HepG2 (cell line): ENCODE measurements around the gene TM6SF1. TPM values are rescaled to one million over a fixed set of nuclear protein-coding genes. Genes with fewer than 3 reads are reported as not detected.
"Not testable (repeated sequence)": the region's sequence is repeated elsewhere in the genome, so short reads cannot be mapped to it uniquely, and the experiment has no call there.

ENCODE experiments used
- ATAC-seq: fragments of 200-7000 bp; cut with Tn5 transposase; 3 replicates; pipeline ENCODE4 v1.9.1; 2020; ENCODE audit warnings: mild to moderate bottlenecking, moderate library complexity
- BruUV-seq: library from RNA; stranded (reverse); fragments of 400-500 nt; replicated peaks from 2 replicates; lab custom pipeline; 2021; lab: Mats Ljungman, UMichigan
- CTCF ChIA-PET: fragments of 300-600 bp; formaldehyde crosslinking; extraction: SDS; loops from one replicate; lab custom pipeline; 2021; ENCODE audit warnings: low total read pairs, inconsistent platforms, low intra/inter-chr PET ratio; lab: Yijun Ruan, JAX
- POLR2A ChIA-PET: fragments of 350-600 bp; sonication (Branson Sonifier 250); formaldehyde crosslinking; loops from one replicate; lab custom pipeline; 2020; ENCODE audit warnings: antibody characterized with exemption, inconsistent platforms; lab: Yijun Ruan, JAX
- DNase-seq: peaks from one replicate; pipeline ENCODE4 v3.0.0-alpha.2; 2015; ENCODE audit warnings: low spot score
- FAIRE-seq: peaks from 3 replicates; lab custom pipeline; 2011; peaks lifted over from hg19 to GRCh38; lab: Jason Lieb, UNC
- H2AFZ ChIP-seq: one replicate; pipeline ENCODE4 v1.6.1; 2011; ENCODE audit warnings: low read length, inconsistent platforms
- H3K27ac ChIP-seq: fragments of 300-600 bp; 3 replicates; pipeline ENCODE4 v1.8.0; 2011; ENCODE audit warnings: mixed run types, mild to moderate bottlenecking, mixed read lengths, low read length, inconsistent platforms; ENCODE audit not compliant: insufficient read depth; ENCODE audit errors: extremely low read length
- H3K27me3 ChIP-seq, 2 experiments: fragments of 200-600 bp in 1 of 2; 2 replicates in 1 of 2; 3 replicates in 1 of 2; pipeline versions ENCODE4 v1.6.0 to v1.8.0; 2011; ENCODE audit warnings: low read length in 2 of 2, mild to moderate bottlenecking in 2 of 2, moderate library complexity in 2 of 2, inconsistent platforms in 1 of 2; ENCODE audit not compliant: insufficient read depth in 2 of 2, control insufficient read depth in 1 of 2
- H3K36me3 ChIP-seq, 2 experiments: fragments of 200-600 bp in 1 of 2; replicated peaks in 1 of 2; 2 replicates in 1 of 2; 3 replicates in 1 of 2; pipeline versions ENCODE4 v1.5.1 to v1.8.0; 2011; ENCODE audit warnings: low read length in 2 of 2, inconsistent platforms in 1 of 2; ENCODE audit not compliant: insufficient read depth in 2 of 2, control insufficient read depth in 1 of 2
- H3K4me1 ChIP-seq: 2 replicates; pipeline ENCODE4 v1.5.1; 2012; ENCODE audit warnings: low read length, inconsistent platforms; ENCODE audit not compliant: insufficient read depth
- H3K4me2 ChIP-seq: 2 replicates; pipeline ENCODE4 v1.6.0; 2011; ENCODE audit warnings: low read depth, low read length, inconsistent platforms
- H3K4me3 ChIP-seq, 3 experiments: fragments of 200-600 bp in 1 of 3; sonication (generic), shearing (Covaris generic) in 1 of 3; replicated peaks in 1 of 3; 2 replicates each; pipeline ENCODE4 v1.5.1; 2011 to 2016; ENCODE audit warnings: low read length in 3 of 3, inconsistent platforms in 2 of 3, low read depth in 2 of 3, mild to moderate bottlenecking in 2 of 3, control low read depth in 1 of 3, mixed read lengths in 1 of 3; ENCODE audit not compliant: insufficient read depth in 1 of 3
- H3K79me2 ChIP-seq: one replicate; pipeline ENCODE4 v1.6.1; 2011; ENCODE audit warnings: low read length, inconsistent platforms; ENCODE audit not compliant: insufficient read depth
- H3K9ac ChIP-seq: 2 replicates; pipeline ENCODE4 v1.6.0; 2011; ENCODE audit warnings: mild to moderate bottlenecking, low read depth, low read length, inconsistent platforms; ENCODE audit not compliant: insufficient read depth
- H3K9me3 ChIP-seq: 2 replicates; pipeline ENCODE4 v1.5.1; 2012; ENCODE audit warnings: mild to moderate bottlenecking, low read length
- H4K20me1 ChIP-seq: 2 replicates; pipeline ENCODE4 v1.6.0; 2011; ENCODE audit warnings: inconsistent platforms, mild to moderate bottlenecking, low read length, moderate library complexity; ENCODE audit not compliant: insufficient read depth
- NFYB ChIP-seq: sonication (generic); formaldehyde crosslinking; IDR thresholded peaks from 2 replicates; pipeline ENCODE4 v1.4.0; 2020; ENCODE audit warnings: missing genetic modification reagents
- WGBS: methylation state at CpG from one replicate; pipeline ENCODE4 v1.1.6; 2017; ENCODE audit warnings: low lambda C conversion rate; 5-methylcytosine and 5-hydroxymethylcytosine counted together
- in situ Hi-C: cut with HindIII; loops from 2 replicates; pipeline ENCODE4 v1.10.0; 2017; ENCODE audit warnings: low pct_unique_long_range_greater_than_20kb; ENCODE audit not compliant: extremely low pct_ligation_motif_present
- intact Hi-C: fragments of 100-400 bp; cut with micrococcal nuclease; formaldehyde crosslinking; loops from one replicate; pipeline ENCODE4 v1.10.0; 2022; ENCODE audit not compliant: unreplicated experiment
- polyA plus RNA-seq, 8 experiments: library from polyadenylated mRNA; depleted of rRNA in 3 of 8; stranded (reverse) in 7 of 8; unstranded in 1 of 8; fragments of >200 nt; fragmentation: Illumina TruSeq in 4 of 8; extraction: Trizol in 4 of 8; gene quantifications; 2 replicates each; pipeline versions ENCODE4 v1.2.1 to v1.2.3, GENCODE V29; 2011 to 2016; ENCODE audit warnings: low read depth in 4 of 8, missing spikeins in 1 of 8, mixed read lengths in 1 of 8; ENCODE audit not compliant: insufficient read depth in 1 of 8
- total RNA-seq, 5 experiments: library from RNA; depleted of rRNA; stranded (reverse); fragments of >200 nt; fragmentation: Illumina TruSeq; extraction: Trizol; gene quantifications; 2 replicates each; pipeline ENCODE4 v1.2.3, GENCODE V29; 2016; ENCODE audit warnings: low read depth in 1 of 5

Gene TM6SF1
- total and polyA plus RNA-seq, 2 of the 13 experiments (the other 11 are each of a cell fraction or from before 2014, with no cell fraction given), result not detected

- H3K4me3 ChIP-seq, result no peak overlapping the region
- FAIRE-seq (no peak), ATAC-seq (no peak), DNase-seq (no peak)
- no peaks in the 10 kb centered on the region for H3K79me2 ChIP-seq
- POLR2A ChIA-PET, result no interaction called here
- no peak overlapping the region for H3K27ac ChIP-seq
- H3K36me3 ChIP-seq, result no peaks in the 10 kb centered on the region
- no peak overlapping the region for H3K4me2 ChIP-seq
- 45% methylated on average over 4 of the region's 4 CpGs for WGBS
- H2AFZ ChIP-seq, result no peak overlapping the region
- H3K27me3 ChIP-seq, result no peaks in the 10 kb centered on the region; a peak in 1 of 5 replicates
- TF ChIP-seq NFYB, result no peak
- no peaks in the 10 kb centered on the region for H4K20me1 ChIP-seq
- in situ Hi-C loops, result no loop called here
- H3K9ac ChIP-seq, result no peak overlapping the region
- CTCF ChIA-PET, result no interaction called here
- H3K9me3 ChIP-seq, result no peaks in the 10 kb centered on the region
- no TSS peak for BruUV-seq
- no peaks in the 10 kb centered on the region for H3K4me1 ChIP-seq
- intact Hi-C loops, result no loop called here
Observed at GRCh38 chr15:83132861-83133523, 25.5 kb downstream of the TM6SF1 start.

- POLR2A ChIA-PET, H3K36me3 ChIP-seq, BruUV-seq, H3K4me1 ChIP-seq, intact Hi-C loops, H2AFZ ChIP-seq, H4K20me1 ChIP-seq, CTCF ChIA-PET, ATAC-seq, H3K4me3 ChIP-seq, FAIRE-seq, DNase-seq, H3K27me3 ChIP-seq, H3K9ac ChIP-seq, in situ Hi-C loops, H3K4me2 ChIP-seq, H3K27ac ChIP-seq, H3K79me2 ChIP-seq, H3K9me3 ChIP-seq: not testable (repeated sequence)
- WGBS, result 61% methylated on average over 3 of the region's 3 CpGs
Observed at GRCh38 chr15:83142151-83142550, 34.7 kb downstream of the TM6SF1 start.
